IMR-90 (cell line): Measurements from ENCODE around the gene LHPP. TPM values are rescaled to one million over a fixed set of nuclear protein-coding genes. Genes with fewer than 3 reads are reported as not detected.

Source experiments
- ATAC-seq: fragments of 200-7000 bp; cut with Tn5 transposase; 2 replicates; pipeline ENCODE4 v1.9.1; 2020; ENCODE audit warnings: low read depth, mild to moderate bottlenecking, moderate library complexity
- BruUV-seq: library from RNA; stranded (reverse); fragments of 400-500 nt; replicated peaks from 2 replicates; lab custom pipeline; 2021; lab: Mats Ljungman, UMichigan
- CTCF ChIA-PET: fragments of 300-600 bp; formaldehyde crosslinking; extraction: SDS; loops from one replicate; lab custom pipeline; 2021; ENCODE audit warnings: antibody characterized with exemption; lab: Yijun Ruan, JAX
- POLR2A ChIA-PET: fragments of 300-600 bp; sonication (Branson Sonifier 250); formaldehyde crosslinking; loops from one replicate; lab custom pipeline; 2022; ENCODE audit warnings: antibody characterized with exemption; ENCODE audit not compliant: unreplicated experiment; lab: Charles Lee
- DNase-seq: peaks from one replicate; pipeline ENCODE4 v3.0.0; 2013
- H2AFZ ChIP-seq: replicated peaks from 2 replicates; pipeline ENCODE3; 2013; ENCODE audit warnings: low read length, mild to moderate bottlenecking; ENCODE audit not compliant: poor library complexity
- H2AK5ac ChIP-seq: 2 replicates; pipeline ENCODE4 v1.6.1; 2013; ENCODE audit warnings: low read depth, low read length, inconsistent platforms
- H2AK9ac ChIP-seq: replicated peaks from 2 replicates; pipeline ENCODE3; 2013; ENCODE audit warnings: mild to moderate bottlenecking, low read depth, low read length, moderate library complexity; ENCODE audit not compliant: poor library complexity
- H2BK120ac ChIP-seq: 2 replicates; pipeline ENCODE4 v1.6.1; 2013; ENCODE audit warnings: low read depth, low read length, inconsistent platforms
- H2BK15ac ChIP-seq: 3 replicates; pipeline ENCODE4 v1.6.1; 2013; ENCODE audit warnings: low read depth, low read length, inconsistent platforms
- H2BK20ac ChIP-seq: 2 replicates; pipeline ENCODE4 v1.6.1; 2013; ENCODE audit warnings: low read depth, mild to moderate bottlenecking, inconsistent platforms, low read length, moderate library complexity
- H2BK5ac ChIP-seq: 2 replicates; pipeline ENCODE4 v1.6.1; 2013; ENCODE audit warnings: mild to moderate bottlenecking, low read depth, low read length, inconsistent platforms; ENCODE audit not compliant: poor library complexity, severe bottlenecking
- H3K14ac ChIP-seq: replicated peaks from 2 replicates; pipeline ENCODE4 v1.6.1; 2013; ENCODE audit warnings: low read depth, low read length, inconsistent platforms
- H3K18ac ChIP-seq: 2 replicates; pipeline ENCODE4 v1.6.1; 2013; ENCODE audit warnings: low read depth, low read length, control low read depth
- H3K23ac ChIP-seq: 2 replicates; pipeline ENCODE4 v1.6.1; 2013; ENCODE audit warnings: low read depth, low read length, inconsistent platforms
- H3K27ac ChIP-seq: 2 replicates; pipeline ENCODE4 v1.5.1; 2013; ENCODE audit warnings: mild to moderate bottlenecking, control low read depth, low read length; ENCODE audit not compliant: insufficient read depth
- H3K27me3 ChIP-seq: 2 replicates; pipeline ENCODE4 v1.6.1; 2013; ENCODE audit warnings: low read length; ENCODE audit not compliant: control insufficient read depth, insufficient read depth
- H3K36me3 ChIP-seq: 2 replicates; pipeline ENCODE4 v1.6.1; 2013; ENCODE audit warnings: low read length, mixed read lengths; ENCODE audit not compliant: control insufficient read depth, insufficient read depth
- H3K4ac ChIP-seq: 2 replicates; pipeline ENCODE4 v1.6.1; 2013; ENCODE audit warnings: low read depth, low read length, inconsistent platforms
- H3K4me1 ChIP-seq: 2 replicates; pipeline ENCODE4 v1.6.1; 2013; ENCODE audit warnings: low read length, mixed read lengths; ENCODE audit not compliant: control insufficient read depth, insufficient read depth
- H3K4me2 ChIP-seq: 2 replicates; pipeline ENCODE4 v1.6.1; 2013; ENCODE audit warnings: low read depth, mild to moderate bottlenecking, control low read depth, low read length, moderate library complexity
- H3K4me3 ChIP-seq: 2 replicates; pipeline ENCODE4 v1.5.1; 2013; ENCODE audit warnings: low read depth, mild to moderate bottlenecking, control low read depth, low read length, moderate library complexity; ENCODE audit not compliant: insufficient read depth
- H3K56ac ChIP-seq: 2 replicates; pipeline ENCODE4 v1.6.1; 2013; ENCODE audit warnings: low read length, inconsistent platforms; ENCODE audit not compliant: insufficient read depth; ENCODE audit errors: extremely low read depth
- H3K79me1 ChIP-seq, 2 experiments: 2 replicates each; pipeline ENCODE4 v1.6.1; 2013; ENCODE audit warnings: low read length in 2 of 2, inconsistent platforms in 1 of 2, low read depth in 1 of 2
- H3K9ac ChIP-seq: 2 replicates; pipeline ENCODE4 v1.6.1; 2013; ENCODE audit warnings: low read depth, low read length, control low read depth
- H3K9me1 ChIP-seq: 2 replicates; pipeline ENCODE4 v1.6.1; 2013; ENCODE audit warnings: low read length, inconsistent platforms; ENCODE audit not compliant: insufficient read depth
- H3K9me3 ChIP-seq: 2 replicates; pipeline ENCODE4 v1.6.1; 2013; ENCODE audit warnings: low read length; ENCODE audit not compliant: control insufficient read depth, insufficient read depth
- H4K20me1 ChIP-seq: 2 replicates; pipeline ENCODE4 v1.6.1; 2013; ENCODE audit warnings: low read length, inconsistent platforms; ENCODE audit not compliant: insufficient read depth
- H4K5ac ChIP-seq: 2 replicates; pipeline ENCODE4 v1.6.1; 2013; ENCODE audit warnings: mild to moderate bottlenecking, low read depth, low read length, control low read depth
- H4K8ac ChIP-seq, 2 experiments: 2 replicates each; pipeline ENCODE4 v1.6.1; 2013; ENCODE audit warnings: low read depth in 2 of 2, low read length in 2 of 2, control low read depth in 1 of 2, inconsistent platforms in 1 of 2
- H4K91ac ChIP-seq: 2 replicates; pipeline ENCODE4 v1.6.1; 2013; ENCODE audit warnings: low read depth, low read length, inconsistent platforms; ENCODE audit not compliant: insufficient read depth
- FOS ChIP-seq: fragments of 150-350 bp; IDR thresholded peaks from 2 replicates; pipeline ENCODE4 v1.6.1; 2016; ENCODE audit warnings: low read depth, low read length
- RAD21 ChIP-seq: IDR thresholded peaks from 2 replicates; pipeline ENCODE4 v1.6.1; 2012; ENCODE audit warnings: low read length, improper control_type of control experiment
- RCOR1 ChIP-seq: IDR thresholded peaks from 2 replicates; pipeline ENCODE4 v1.6.1; 2012; ENCODE audit warnings: mild to moderate bottlenecking, low read length, improper control_type of control experiment; ENCODE audit not compliant: insufficient replicate concordance
- SMC3 ChIP-seq: fragments of 150-350 bp; IDR thresholded peaks from 2 replicates; pipeline ENCODE4 v1.6.1; 2016; ENCODE audit warnings: low read depth, mild to moderate bottlenecking, antibody characterized with exemption, low read length, moderate library complexity
- WGBS, 2 experiments: methylation state at CpG; one replicate each; pipeline versions ENCODE4 v1.1.5 to v1.1.7; 2013; ENCODE audit warnings: missing lambda C conversion rate in 2 of 2; ENCODE audit not compliant: insufficient read length in 1 of 2; ENCODE audit errors: extremely low coverage in 2 of 2; 5-methylcytosine and 5-hydroxymethylcytosine counted together
- dilution Hi-C: fragments of 300-500 bp; cut with HindIII; formaldehyde crosslinking; loops from one replicate; pipeline ENCODE4 v1.14.3; 2018; ENCODE audit warnings: low sequenced_read_pairs; ENCODE audit not compliant: unreplicated experiment
- in situ Hi-C: fragments of 300-500 bp; cut with MboI; formaldehyde crosslinking; loops from 3 replicates; pipeline ENCODE4 v1.14.3; 2019; ENCODE audit warnings: low sequenced_read_pairs, inconsistent platforms, mixed read lengths
- intact Hi-C: fragments of 100-400 bp; cut with micrococcal nuclease; formaldehyde crosslinking; loops from 2 replicates; pipeline ENCODE4 v1.10.0; 2022
- polyA plus RNA-seq, 3 experiments: library from polyadenylated mRNA; depleted of rRNA; stranded (reverse); fragments of >200 nt; gene quantifications; 2 replicates each; pipeline ENCODE4 v1.2.3, GENCODE V29; 2012; ENCODE audit warnings: low replicate concordance in 1 of 3
- total RNA-seq: library from RNA; depleted of rRNA; stranded (reverse); fragments of >200 nt; gene quantifications from 2 replicates; pipeline ENCODE4 v1.2.3, GENCODE V29; 2012
- TF ChIP-seq, protein P1 (sequence below): fragments of 150-350 bp; IDR thresholded peaks from 2 replicates; pipeline ENCODE4 v1.6.1; 2016; ENCODE audit warnings: low read depth, mild to moderate bottlenecking, low read length, moderate library complexity, borderline replicate concordance

LHPP gene
- total and polyA plus RNA-seq, 2 of the 4 experiments (the other 2 are of a cell fraction), result 2.7 to 8.3 TPM

DNA sequence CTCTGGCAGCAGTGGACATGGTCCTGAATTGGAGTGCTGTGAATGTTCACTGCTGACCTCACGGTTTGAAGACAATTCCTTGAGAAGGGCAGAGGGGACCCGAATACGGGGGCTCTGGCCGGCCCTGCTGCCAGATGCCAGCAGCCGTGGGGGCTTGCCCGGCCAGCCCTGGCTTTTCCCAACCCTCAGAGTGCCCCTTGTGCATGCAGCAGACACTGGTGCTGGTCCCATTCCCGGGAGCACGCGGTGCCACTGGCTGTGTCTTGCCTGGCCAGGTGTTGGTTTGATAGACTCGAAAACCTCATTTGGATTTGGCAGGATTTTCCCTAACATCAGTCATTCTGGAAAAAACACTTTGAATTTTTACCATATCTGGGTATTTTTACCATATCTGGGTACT lies 49.1 kb downstream of the LHPP start:
- in situ Hi-C loops, result no loop called here

More for the DNA sequence above, 49.1 kb downstream of the LHPP start:
- Histone ChIP-seq H2AK5ac (no peak overlapping the region), H2BK5ac (no peak overlapping the region), H3K27me3 (peaks cover 2% of the 10 kb centered on the region; the same call in 1 of the 2 replicates), H2BK120ac (no peak overlapping the region), H3K4me1 (no peaks in the 10 kb centered on the region), H2BK20ac (no peak overlapping the region), H2BK15ac (no peak overlapping the region), H3K9ac (no peak overlapping the region), H3K4me3 (no peak overlapping the region), H3K9me3 (no peaks in the 10 kb centered on the region), H4K8ac (no peak overlapping the region), H3K23ac (no peak overlapping the region), H3K56ac (no peak overlapping the region), H3K9me1 (no peaks in the 10 kb centered on the region), H4K5ac (no peak overlapping the region), H4K20me1 (no peaks in the 10 kb centered on the region), H3K14ac (no peak overlapping the region), H3K18ac (no peak overlapping the region), H3K4ac (no peak overlapping the region), H3K4me2 (no peak overlapping the region), H4K91ac (no peak overlapping the region), H2AK9ac (no peak overlapping the region), H2AFZ (no peak overlapping the region), H3K79me1 (no peaks in the 10 kb centered on the region), H3K27ac (no peak overlapping the region), H3K36me3 (no peaks in the 10 kb centered on the region)
- no peak for DNase-seq
- WGBS, 2 experiments, result 96% methylated on average over 6 of the region's 10 CpGs; no CpG with 5 or more reads in 1 of the 2 experiments
- no TSS peak for BruUV-seq
- intact Hi-C loops (loop anchor here (10.0 kb wide), 1 partner anchor 1884 kb away; no protein-coding TSS in a partner anchor), dilution Hi-C loops (no loop called here)
- TF ChIP-seq RAD21, result no peak
- TF ChIP-seq, protein P1, sequence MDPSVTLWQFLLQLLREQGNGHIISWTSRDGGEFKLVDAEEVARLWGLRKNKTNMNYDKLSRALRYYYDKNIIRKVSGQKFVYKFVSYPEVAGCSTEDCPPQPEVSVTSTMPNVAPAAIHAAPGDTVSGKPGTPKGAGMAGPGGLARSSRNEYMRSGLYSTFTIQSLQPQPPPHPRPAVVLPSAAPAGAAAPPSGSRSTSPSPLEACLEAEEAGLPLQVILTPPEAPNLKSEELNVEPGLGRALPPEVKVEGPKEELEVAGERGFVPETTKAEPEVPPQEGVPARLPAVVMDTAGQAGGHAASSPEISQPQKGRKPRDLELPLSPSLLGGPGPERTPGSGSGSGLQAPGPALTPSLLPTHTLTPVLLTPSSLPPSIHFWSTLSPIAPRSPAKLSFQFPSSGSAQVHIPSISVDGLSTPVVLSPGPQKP, result no peak
- TF ChIP-seq FOS, result no peak
- TF ChIP-seq SMC3, result no peak
- no peak for TF ChIP-seq RCOR1
- CTCF ChIA-PET, result no interaction called here
- no peak for ATAC-seq
- POLR2A ChIA-PET, result no interaction called here
